Suprapubic skin (tissue), 4 donors: ENCODE data around the gene MED13L. TPM values are rescaled to one million over a fixed set of nuclear protein-coding genes. Genes with fewer than 3 reads are reported as not detected.

Experiments used
- DNase-seq, 2 donors: peaks; one replicate each; pipeline ENCODE4 v3.0.0-alpha.2; 2019; ENCODE audit warnings: low spot score in 2 of 2
- H3K27ac ChIP-seq: fragments of 200-600 bp; sonication (generic); one replicate; pipeline ENCODE4 v1.5.1; 2019
- H3K27me3 ChIP-seq: fragments of 200-600 bp; sonication (generic); one replicate; pipeline ENCODE4 v1.5.1; 2019
- H3K36me3 ChIP-seq: fragments of 200-600 bp; sonication (generic); one replicate; pipeline ENCODE4 v1.5.1; 2019
- H3K4me1 ChIP-seq: fragments of 200-600 bp; sonication (generic); one replicate; pipeline ENCODE4 v1.5.1; 2019
- H3K4me3 ChIP-seq: fragments of 200-600 bp; sonication (generic); one replicate; pipeline ENCODE4 v1.5.1; 2019; ENCODE audit warnings: mild to moderate bottlenecking
- H3K9me3 ChIP-seq: fragments of 200-600 bp; sonication (generic); one replicate; pipeline ENCODE4 v1.5.1; 2019
- CTCF ChIP-seq, 2 donors: fragments of 200-600 bp in 1 of 2; fragments of 450-650 bp in 1 of 2; sonication (generic) in 1 of 2; IDR thresholded peaks; one replicate each; pipeline ENCODE4 v1.5.1; 2016 to 2019; ENCODE audit warnings: antibody characterized with exemption in 2 of 2, mild to moderate bottlenecking in 1 of 2, moderate library complexity in 1 of 2
- EP300 ChIP-seq: sonication (generic); formaldehyde crosslinking; IDR thresholded peaks from one replicate; pipeline ENCODE4 v1.6.1; 2017; ENCODE audit warnings: antibody characterized with exemption
- POLR2A ChIP-seq, 2 donors: fragments of 450-650 bp; IDR thresholded peaks; one replicate each; pipeline ENCODE4 v1.6.1; 2017; ENCODE audit warnings: antibody characterized with exemption in 2 of 2, mild to moderate bottlenecking in 2 of 2, moderate library complexity in 2 of 2
- POLR2AphosphoS5 ChIP-seq, 3 donors: sonication (generic); formaldehyde crosslinking; IDR thresholded peaks; one replicate each; pipeline ENCODE4 v1.6.1; 2017; ENCODE audit warnings: antibody characterized with exemption in 3 of 3
- WGBS: methylation state at CpG from one replicate; pipeline ENCODE4 v1.1.5; 2018; 5-methylcytosine and 5-hydroxymethylcytosine counted together
- total RNA-seq, 4 donors: library from RNA; depleted of rRNA; stranded (reverse); fragments of >200 nt; gene quantifications; one replicate each; pipeline ENCODE4 v1.1.0, GENCODE V29; 2016

The MED13L gene
- total RNA-seq, 4 donors from 2014 or later = 173 to 418 (median 228) TPM

GRCh38 chr12:115998119-115998633 lies 279.3 kb downstream of the MED13L start:
- Histone ChIP-seq H3K36me3 (peaks cover 67% of the 10 kb centered on the region), H3K4me3 (no peak overlapping the region), H3K27ac (no peak overlapping the region), H3K27me3 (no peaks in the 10 kb centered on the region), H3K4me1 (peaks cover 14% of the 10 kb centered on the region), H3K9me3 (no peaks in the 10 kb centered on the region)
- WGBS = 55% methylated on average over 3 of the region's 3 CpGs
- DNase-seq = no peak
- no peak for TF ChIP-seq POLR2A (IDR thresholded peaks at IDR 0.05)
- TF ChIP-seq CTCF (IDR thresholded peaks at IDR 0.05) = peak; percentile 67 to 75

- no peaks in the 10 kb centered on the region for H3K9me3 ChIP-seq
- peaks cover 7% of the 10 kb centered on the region for H3K4me1 ChIP-seq
- H3K27ac ChIP-seq = no peak overlapping the region
- no peaks in the 10 kb centered on the region for H3K27me3 ChIP-seq
- 93% methylated on average over 2 of the region's 2 CpGs for WGBS
- no peak for TF ChIP-seq EP300
- TF ChIP-seq POLR2AphosphoS5 (IDR thresholded peaks at IDR 0.05) = no peak
- TF ChIP-seq CTCF (IDR thresholded peaks at IDR 0.05) = no peak
- no peak for TF ChIP-seq POLR2A (IDR thresholded peaks at IDR 0.05)
- H3K4me3 ChIP-seq = no peak overlapping the region
- no peak for DNase-seq
- H3K36me3 ChIP-seq = peaks cover 72% of the 10 kb centered on the region
Measured at GRCh38 chr12:115993737-115994136, 283.8 kb downstream of the MED13L start.

GRCh38 chr12:115990241-115990640 lies 287.3 kb downstream of the MED13L start:
- Histone ChIP-seq H3K27ac (no peak overlapping the region), H3K9me3 (no peaks in the 10 kb centered on the region), H3K4me1 (peaks cover 5% of the 10 kb centered on the region), H3K27me3 (no peaks in the 10 kb centered on the region), H3K36me3 (peaks cover 75% of the 10 kb centered on the region), H3K4me3 (no peak overlapping the region)
- TF ChIP-seq POLR2AphosphoS5 (IDR thresholded peaks at IDR 0.05) (no peak), CTCF (IDR thresholded peaks at IDR 0.05) (no peak), EP300 (no peak), POLR2A (IDR thresholded peaks at IDR 0.05) (no peak)
- no peak for DNase-seq
- 99% methylated on average over 3 of the region's 3 CpGs for WGBS

GRCh38 chr12:115988625-115989563 lies 288.6 kb downstream of the MED13L start:
- H3K36me3 ChIP-seq = peaks cover 73% of the 10 kb centered on the region
- no peaks in the 10 kb centered on the region for H3K27me3 ChIP-seq
- no peak overlapping the region for H3K4me3 ChIP-seq
- H3K4me1 ChIP-seq = peaks cover 5% of the 10 kb centered on the region
- 81% methylated on average over 8 of the region's 8 CpGs for WGBS
- TF ChIP-seq POLR2AphosphoS5 (IDR thresholded peaks at IDR 0.05) (no peak), CTCF (IDR thresholded peaks at IDR 0.05) (no peak), EP300 (no peak), POLR2A (IDR thresholded peaks at IDR 0.05) (no peak)
- no peak for DNase-seq
- no peaks in the 10 kb centered on the region for H3K9me3 ChIP-seq
- no peak overlapping the region for H3K27ac ChIP-seq

GRCh38 chr12:115988212-115988611 lies 289.3 kb downstream of the MED13L start:
- H3K4me3 ChIP-seq = no peak overlapping the region
- H3K4me1 ChIP-seq = peaks cover 5% of the 10 kb centered on the region
- H3K9me3 ChIP-seq = no peaks in the 10 kb centered on the region
- WGBS = 42% methylated on average over 2 of the region's 2 CpGs
- TF ChIP-seq POLR2A (IDR thresholded peaks at IDR 0.05) = no peak
- no peak for TF ChIP-seq EP300
- no peak for TF ChIP-seq POLR2AphosphoS5 (IDR thresholded peaks at IDR 0.05)
- no peak for TF ChIP-seq CTCF (IDR thresholded peaks at IDR 0.05)
- DNase-seq = no peak
- H3K27ac ChIP-seq = no peak overlapping the region
- no peaks in the 10 kb centered on the region for H3K27me3 ChIP-seq
- peaks cover 74% of the 10 kb centered on the region for H3K36me3 ChIP-seq
